GM23338 (cell line): ENCODE data around the gene TBK1. TPM values are rescaled to one million over a fixed set of nuclear protein-coding genes. Genes with fewer than 3 reads are reported as not detected.

ENCODE experiments used
- ATAC-seq: fragments of 200-7000 bp; cut with Tn5 transposase; 3 replicates; pipeline ENCODE4 v1.9.1; 2020
- DNase-seq: peaks from one replicate; pipeline ENCODE4 v3.0.0-alpha.2; 2015; ENCODE audit warnings: low spot score
- H2AFZ ChIP-seq: fragments of 200-600 bp; sonication (generic); 2 replicates; pipeline ENCODE4 v1.8.0; 2016; ENCODE audit warnings: antibody characterized with exemption, mild to moderate bottlenecking, moderate library complexity
- H3F3A ChIP-seq: fragments of 200-600 bp; sonication (generic); replicated peaks from 2 replicates; pipeline ENCODE4 v1.8.0; 2017; ENCODE audit warnings: antibody characterized with exemption, mixed run types, low read depth
- H3K27ac ChIP-seq: fragments of 200-600 bp; sonication (generic); 2 replicates; pipeline ENCODE4 v1.6.1; 2016; ENCODE audit warnings: low read depth
- H3K27me3 ChIP-seq: fragments of 200-600 bp; sonication (generic); 2 replicates; pipeline ENCODE4 v1.8.0; 2016; ENCODE audit warnings: mild to moderate bottlenecking, mixed run types, moderate library complexity; ENCODE audit not compliant: insufficient read depth
- H3K36me3 ChIP-seq: fragments of 200-600 bp; sonication (generic); 2 replicates; pipeline ENCODE4 v1.8.0; 2016; ENCODE audit warnings: mild to moderate bottlenecking; ENCODE audit not compliant: insufficient read depth
- H3K4me1 ChIP-seq: fragments of 200-600 bp; sonication (generic); 2 replicates; pipeline ENCODE4 v1.8.0; 2016; ENCODE audit warnings: mild to moderate bottlenecking, moderate library complexity; ENCODE audit not compliant: insufficient read depth
- H3K4me2 ChIP-seq: fragments of 200-600 bp; sonication (generic); 2 replicates; pipeline ENCODE4 v1.7.1; 2017; ENCODE audit warnings: mixed run types
- H3K4me3 ChIP-seq: fragments of 200-600 bp; sonication (generic); 2 replicates; pipeline ENCODE4 v1.6.1; 2016; ENCODE audit warnings: mixed run types
- H3K79me2 ChIP-seq: fragments of 200-600 bp; sonication (generic); replicated peaks from 2 replicates; pipeline ENCODE4 v1.8.0; 2017; ENCODE audit warnings: mild to moderate bottlenecking; ENCODE audit not compliant: insufficient read depth
- H3K9me2 ChIP-seq: fragments of 200-600 bp; sonication (generic); 2 replicates; pipeline ENCODE4 v1.8.0; 2017; ENCODE audit not compliant: insufficient read depth
- H4K20me1 ChIP-seq: fragments of 200-600 bp; sonication (generic); replicated peaks from 2 replicates; pipeline ENCODE4 v1.8.0; 2017; ENCODE audit warnings: mild to moderate bottlenecking; ENCODE audit not compliant: insufficient read depth
- H3K27ac Mint-ChIP-seq: 2 replicates; pipeline ENCODE4 v1.8.0; 2020; ENCODE audit warnings: inconsistent platforms, mild to moderate bottlenecking, moderate library complexity, mixed read lengths
- H3K27me3 Mint-ChIP-seq: 3 replicates; pipeline ENCODE4 v1.8.0; 2022; ENCODE audit warnings: low read depth, mild to moderate bottlenecking, moderate library complexity, mixed read lengths, inconsistent platforms; ENCODE audit not compliant: insufficient read depth, poor library complexity
- H3K36me3 Mint-ChIP-seq: 3 replicates; pipeline ENCODE4 v1.8.0; 2021; ENCODE audit warnings: low read depth, mild to moderate bottlenecking, inconsistent platforms, moderate library complexity, mixed read lengths
- H3K4me1 Mint-ChIP-seq: 3 replicates; pipeline ENCODE4 v1.8.0; 2020; ENCODE audit warnings: mild to moderate bottlenecking, inconsistent platforms, mixed read lengths
- H3K4me3 Mint-ChIP-seq: 3 replicates; pipeline ENCODE4 v1.8.0; 2021; ENCODE audit warnings: moderate library complexity, mild to moderate bottlenecking, inconsistent platforms, mixed read lengths
- H3K9me3 Mint-ChIP-seq: 3 replicates; pipeline ENCODE4 v1.8.0; 2020; ENCODE audit warnings: moderate library complexity, mild to moderate bottlenecking, inconsistent platforms, mixed read lengths
- CREB1 ChIP-seq: fragments of 250-450 bp; sonication (Bioruptor Pico); IDR thresholded peaks from 2 replicates; pipeline ENCODE4 v1.5.0; 2020; ENCODE audit warnings: low read depth, mild to moderate bottlenecking, moderate library complexity
- ETS1 ChIP-seq: IDR thresholded peaks from 2 replicates; pipeline ENCODE4 v1.6.1; 2016; ENCODE audit warnings: antibody characterized with exemption
- EZH2 ChIP-seq: fragments of 200-600 bp; sonication (generic); IDR thresholded peaks from one replicate; pipeline ENCODE4 v1.8.0; 2017; ENCODE audit warnings: antibody characterized with exemption, mild to moderate bottlenecking, low read depth; ENCODE audit not compliant: unreplicated experiment
- EZH2phosphoT487 ChIP-seq: fragments of 200-600 bp; sonication (generic); IDR thresholded peaks from one replicate; pipeline ENCODE4 v1.8.1; 2018; ENCODE audit warnings: antibody characterized with exemption; ENCODE audit not compliant: unreplicated experiment
- NANOG ChIP-seq: IDR thresholded peaks from 2 replicates; pipeline ENCODE4 v1.6.1; 2016; ENCODE audit warnings: antibody characterized with exemption, borderline replicate concordance
- ZNF331 ChIP-seq: fragments of 250-450 bp; sonication (Bioruptor Pico); IDR thresholded peaks from 2 replicates; pipeline ENCODE4 v1.5.0; 2020; ENCODE audit warnings: low read depth, mild to moderate bottlenecking, moderate library complexity
- polyA plus RNA-seq: library from polyadenylated mRNA; unstranded; fragments of >200 nt; fragmentation: Nextera tagmentation; extraction: Ambion mirVana; gene quantifications from 2 replicates; pipeline ENCODE4 v1.2.1, GENCODE V29; 2016
- total RNA-seq: library from RNA; depleted of rRNA; stranded (reverse); fragments of >200 nt; shearing (Covaris generic); gene quantifications from 2 replicates; pipeline ENCODE4 v1.2.3, GENCODE V29; 2014
- TF ChIP-seq, protein P1 (sequence below): fragments of 250-450 bp; sonication (Bioruptor Pico); IDR thresholded peaks from 2 replicates; pipeline ENCODE4 v1.5.0; 2020; ENCODE audit warnings: mild to moderate bottlenecking, moderate library complexity

Gene TBK1
- total and polyA plus RNA-seq, 2 experiments from 2014 or later: 21.7 to 29.9 TPM

DNA sequence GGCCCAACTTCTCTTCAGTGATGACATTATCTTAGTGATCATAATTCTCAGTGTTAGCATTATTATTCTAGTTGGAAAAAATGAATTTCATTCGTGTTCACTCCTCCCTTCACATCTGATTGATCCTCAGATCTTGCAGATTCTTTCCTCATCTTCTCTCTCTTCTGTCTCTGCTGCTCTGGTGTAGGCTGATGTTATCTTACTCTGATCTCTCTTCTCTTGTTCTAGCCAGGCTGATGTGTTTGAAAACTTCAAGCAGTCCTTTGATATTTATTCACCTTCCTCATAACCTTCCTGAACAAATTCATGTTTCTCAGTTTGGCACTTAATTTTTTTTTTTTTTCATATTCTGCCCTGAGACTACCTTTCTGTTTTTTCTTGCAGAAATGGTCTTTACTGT lies 5.6 kb upstream of the TBK1 start (continued):
- TF ChIP-seq, protein P1, sequence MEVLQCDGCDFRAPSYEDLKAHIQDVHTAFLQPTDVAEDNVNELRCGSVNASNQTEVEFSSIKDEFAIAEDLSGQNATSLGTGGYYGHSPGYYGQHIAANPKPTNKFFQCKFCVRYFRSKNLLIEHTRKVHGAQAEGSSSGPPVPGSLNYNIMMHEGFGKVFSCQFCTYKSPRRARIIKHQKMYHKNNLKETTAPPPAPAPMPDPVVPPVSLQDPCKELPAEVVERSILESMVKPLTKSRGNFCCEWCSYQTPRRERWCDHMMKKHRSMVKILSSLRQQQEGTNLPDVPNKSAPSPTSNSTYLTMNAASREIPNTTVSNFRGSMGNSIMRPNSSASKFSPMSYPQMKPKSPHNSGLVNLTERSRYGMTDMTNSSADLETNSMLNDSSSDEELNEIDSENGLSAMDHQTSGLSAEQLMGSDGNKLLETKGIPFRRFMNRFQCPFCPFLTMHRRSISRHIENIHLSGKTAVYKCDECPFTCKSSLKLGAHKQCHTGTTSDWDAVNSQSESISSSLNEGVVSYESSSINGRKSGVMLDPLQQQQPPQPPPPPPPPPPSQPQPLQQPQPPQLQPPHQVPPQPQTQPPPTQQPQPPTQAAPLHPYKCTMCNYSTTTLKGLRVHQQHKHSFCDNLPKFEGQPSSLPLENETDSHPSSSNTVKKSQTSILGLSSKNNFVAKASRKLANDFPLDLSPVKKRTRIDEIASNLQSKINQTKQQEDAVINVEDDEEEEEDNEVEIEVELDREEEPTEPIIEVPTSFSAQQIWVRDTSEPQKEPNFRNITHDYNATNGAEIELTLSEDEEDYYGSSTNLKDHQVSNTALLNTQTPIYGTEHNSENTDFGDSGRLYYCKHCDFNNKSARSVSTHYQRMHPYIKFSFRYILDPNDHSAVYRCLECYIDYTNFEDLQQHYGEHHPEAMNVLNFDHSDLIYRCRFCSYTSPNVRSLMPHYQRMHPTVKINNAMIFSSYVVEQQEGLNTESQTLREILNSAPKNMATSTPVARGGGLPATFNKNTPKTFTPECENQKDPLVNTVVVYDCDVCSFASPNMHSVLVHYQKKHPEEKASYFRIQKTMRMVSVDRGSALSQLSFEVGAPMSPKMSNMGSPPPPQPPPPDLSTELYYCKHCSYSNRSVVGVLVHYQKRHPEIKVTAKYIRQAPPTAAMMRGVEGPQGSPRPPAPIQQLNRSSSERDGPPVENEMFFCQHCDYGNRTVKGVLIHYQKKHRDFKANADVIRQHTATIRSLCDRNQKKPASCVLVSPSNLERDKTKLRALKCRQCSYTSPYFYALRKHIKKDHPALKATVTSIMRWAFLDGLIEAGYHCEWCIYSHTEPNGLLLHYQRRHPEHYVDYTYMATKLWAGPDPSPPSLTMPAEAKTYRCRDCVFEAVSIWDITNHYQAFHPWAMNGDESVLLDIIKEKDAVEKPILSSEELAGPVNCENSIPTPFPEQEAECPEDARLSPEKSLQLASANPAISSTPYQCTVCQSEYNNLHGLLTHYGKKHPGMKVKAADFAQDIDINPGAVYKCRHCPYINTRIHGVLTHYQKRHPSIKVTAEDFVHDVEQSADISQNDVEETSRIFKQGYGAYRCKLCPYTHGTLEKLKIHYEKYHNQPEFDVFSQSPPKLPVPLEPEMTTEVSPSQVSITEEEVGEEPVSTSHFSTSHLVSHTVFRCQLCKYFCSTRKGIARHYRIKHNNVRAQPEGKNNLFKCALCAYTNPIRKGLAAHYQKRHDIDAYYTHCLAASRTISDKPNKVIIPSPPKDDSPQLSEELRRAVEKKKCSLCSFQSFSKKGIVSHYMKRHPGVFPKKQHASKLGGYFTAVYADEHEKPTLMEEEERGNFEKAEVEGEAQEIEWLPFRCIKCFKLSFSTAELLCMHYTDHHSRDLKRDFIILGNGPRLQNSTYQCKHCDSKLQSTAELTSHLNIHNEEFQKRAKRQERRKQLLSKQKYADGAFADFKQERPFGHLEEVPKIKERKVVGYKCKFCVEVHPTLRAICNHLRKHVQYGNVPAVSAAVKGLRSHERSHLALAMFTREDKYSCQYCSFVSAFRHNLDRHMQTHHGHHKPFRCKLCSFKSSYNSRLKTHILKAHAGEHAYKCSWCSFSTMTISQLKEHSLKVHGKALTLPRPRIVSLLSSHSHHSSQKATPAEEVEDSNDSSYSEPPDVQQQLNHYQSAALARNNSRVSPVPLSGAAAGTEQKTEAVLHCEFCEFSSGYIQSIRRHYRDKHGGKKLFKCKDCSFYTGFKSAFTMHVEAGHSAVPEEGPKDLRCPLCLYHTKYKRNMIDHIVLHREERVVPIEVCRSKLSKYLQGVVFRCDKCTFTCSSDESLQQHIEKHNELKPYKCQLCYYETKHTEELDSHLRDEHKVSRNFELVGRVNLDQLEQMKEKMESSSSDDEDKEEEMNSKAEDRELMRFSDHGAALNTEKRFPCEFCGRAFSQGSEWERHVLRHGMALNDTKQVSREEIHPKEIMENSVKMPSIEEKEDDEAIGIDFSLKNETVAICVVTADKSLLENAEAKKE: no peak

- peaks cover 5% of the 10 kb centered on the region for H3K27me3 Mint-ChIP-seq
- Histone ChIP-seq H3K27me3 (no peaks in the 10 kb centered on the region), H3K4me3 (peak overlapping the region; percentile 91), H4K20me1 (0 out of 2 replicates have a peak, but pooled peaks cover 4% of the 10 kb centered on the region), H2AFZ (no peak overlapping the region), H3K4me2 (peak overlapping the region; percentile 78), H3F3A (peaks cover 11% of the 10 kb centered on the region; the same call in 1 of the 2 replicates), H3K36me3 (peaks cover 31% of the 10 kb centered on the region), H3K9me2 (no peaks in the 10 kb centered on the region), H3K79me2 (peaks cover 30% of the 10 kb centered on the region), H3K27ac (peak overlapping the region; percentile 46), H3K4me1 (peaks cover 10% of the 10 kb centered on the region)
- H3K9me3 Mint-ChIP-seq: no peaks in the 10 kb centered on the region; the same call in 2 of the 3 replicates
- H3K4me1 Mint-ChIP-seq: peaks cover 22% of the 10 kb centered on the region
- DNase-seq (no peak), ATAC-seq (no peak)
- H3K27ac Mint-ChIP-seq: peak overlapping the region; percentile 92
- H3K36me3 Mint-ChIP-seq: peaks cover 44% of the 10 kb centered on the region
- peak overlapping the region; percentile 89 for H3K4me3 Mint-ChIP-seq
- TF ChIP-seq ZNF331 (CRISPR knock-in tag) (no peak), ETS1 (no peak), EZH2 (no peak), EZH2phosphoT487 (no peak), CREB1 (no peak), NANOG (no peak)
- TF ChIP-seq, protein P1: no peak
Observed at GRCh38 chr12:64450057-64450640, 1.8 kb upstream of the TBK1 start.
